Keratinocyte (primary cell): ENCODE measurements around the gene LRRFIP2. TPM values are rescaled to one million over a fixed set of nuclear protein-coding genes. Genes with fewer than 3 reads are reported as not detected.

Experiments
- DNase-seq: peaks from one replicate; pipeline ENCODE4 v3.0.0-alpha.2; 2011; ENCODE audit warnings: low read depth, missing footprints, low spot score
- FAIRE-seq: peaks from 2 replicates; lab custom pipeline; 2011; peaks lifted over from hg19 to GRCh38; lab: Jason Lieb, UNC
- H2AFZ ChIP-seq: 2 replicates; pipeline ENCODE4 v1.6.0; 2012; ENCODE audit warnings: low read length, control low read depth, inconsistent platforms; ENCODE audit not compliant: control insufficient read depth
- H3K27ac ChIP-seq: 2 replicates; pipeline ENCODE4 v1.5.1; 2011; ENCODE audit warnings: low read length; ENCODE audit not compliant: control insufficient read depth, insufficient read depth
- H3K27me3 ChIP-seq: 3 replicates; pipeline ENCODE4 v1.6.0; 2011; ENCODE audit warnings: low read length; ENCODE audit not compliant: control insufficient read depth, insufficient read depth; ENCODE audit errors: extremely low read depth
- H3K36me3 ChIP-seq, 2 experiments: 2 replicates in 1 of 2; 3 replicates in 1 of 2; pipeline ENCODE4 v1.5.1; 2011; ENCODE audit warnings: low read length in 2 of 2, mild to moderate bottlenecking in 1 of 2; ENCODE audit not compliant: control insufficient read depth in 2 of 2, insufficient read depth in 2 of 2; ENCODE audit errors: extremely low read depth in 1 of 2
- H3K4me1 ChIP-seq: 3 replicates; pipeline ENCODE4 v1.5.1; 2011; ENCODE audit warnings: low read length; ENCODE audit not compliant: control insufficient read depth, insufficient read depth; ENCODE audit errors: extremely low read depth
- H3K4me2 ChIP-seq: 3 replicates; pipeline ENCODE4 v1.6.0; 2011; ENCODE audit warnings: low read depth, low read length; ENCODE audit not compliant: control insufficient read depth, insufficient read depth; ENCODE audit errors: extremely low read depth
- H3K4me3 ChIP-seq, 3 experiments: fragments of 200-600 bp in 1 of 3; sonication (generic) in 1 of 3; 2 replicates in 2 of 3; 3 replicates in 1 of 3; pipeline ENCODE4 v1.5.1; 2011 to 2016; ENCODE audit warnings: low read length in 3 of 3, mild to moderate bottlenecking in 3 of 3, control low read depth in 2 of 3, inconsistent platforms in 1 of 3, low read depth in 1 of 3, mixed read lengths in 1 of 3, mixed run types in 1 of 3, moderate library complexity in 1 of 3; ENCODE audit not compliant: control insufficient read depth in 2 of 3, insufficient read depth in 2 of 3; ENCODE audit errors: extremely low read depth in 1 of 3
- H3K79me2 ChIP-seq: 2 replicates; pipeline ENCODE4 v1.6.0; 2012; ENCODE audit warnings: low read length; ENCODE audit not compliant: control insufficient read depth, insufficient read depth
- H3K9ac ChIP-seq: 3 replicates; pipeline ENCODE4 v1.6.0; 2011; ENCODE audit warnings: low read length; ENCODE audit not compliant: control insufficient read depth, insufficient read depth; ENCODE audit errors: extremely low read depth
- H3K9me1 ChIP-seq: 3 replicates; pipeline ENCODE4 v1.6.0; 2011; ENCODE audit warnings: low read length; ENCODE audit not compliant: control insufficient read depth, insufficient read depth; ENCODE audit errors: extremely low read depth
- H3K9me3 ChIP-seq: 2 replicates; pipeline ENCODE4 v1.5.1; 2012; ENCODE audit warnings: low read depth, low read length; ENCODE audit not compliant: control insufficient read depth
- H4K20me1 ChIP-seq: 3 replicates; pipeline ENCODE4 v1.6.0; 2011; ENCODE audit warnings: low read length; ENCODE audit not compliant: control insufficient read depth, insufficient read depth; ENCODE audit errors: extremely low read depth
- EZH2 ChIP-seq: IDR thresholded peaks from one replicate; pipeline ENCODE4 v1.6.1; 2012; ENCODE audit warnings: inconsistent platforms, mild to moderate bottlenecking, low read length, moderate library complexity
- dilution Hi-C: fragments of 300-500 bp; cut with MboI; formaldehyde crosslinking; loops from one replicate; pipeline ENCODE4 v1.7.0; 2020; ENCODE audit warnings: low sequenced_read_pairs; ENCODE audit not compliant: extremely low pct_ligation_motif_present
- polyA plus RNA-seq, 5 experiments: library from polyadenylated mRNA; depleted of rRNA in 3 of 5; stranded (reverse) in 3 of 5; stranded (forward) in 1 of 5; unstranded in 1 of 5; fragments of >200 nt; gene quantifications; 1 replicate in 1 of 5; 2 replicates in 3 of 5; 3 replicates in 1 of 5; pipeline versions ENCODE4 v1.2.1 to v1.2.3, GENCODE V29; 2011 to 2012; ENCODE audit warnings: missing spikeins in 2 of 5, low read depth in 1 of 5, low replicate concordance in 1 of 5
- TF ChIP-seq, protein P1 (sequence below), 3 experiments: IDR thresholded peaks in 1 of 3; conservative IDR thresholded peaks in 1 of 3; optimal IDR thresholded peaks in 1 of 3; 2 replicates in 2 of 3; 3 replicates in 1 of 3; pipeline versions ENCODE3 to v1.5.1; 2011; ENCODE audit warnings: low read length in 3 of 3, mild to moderate bottlenecking in 3 of 3, moderate library complexity in 2 of 3, control low read depth in 1 of 3, inconsistent platforms in 1 of 3; ENCODE audit not compliant: insufficient read depth in 2 of 3; ENCODE audit errors: extremely low read depth in 1 of 3

LRRFIP2 gene
- polyA plus RNA-seq, 1 donor (not counting 4 experiments of a cell fraction or from before 2014, with no cell fraction given) = 70.3 TPM

DNA sequence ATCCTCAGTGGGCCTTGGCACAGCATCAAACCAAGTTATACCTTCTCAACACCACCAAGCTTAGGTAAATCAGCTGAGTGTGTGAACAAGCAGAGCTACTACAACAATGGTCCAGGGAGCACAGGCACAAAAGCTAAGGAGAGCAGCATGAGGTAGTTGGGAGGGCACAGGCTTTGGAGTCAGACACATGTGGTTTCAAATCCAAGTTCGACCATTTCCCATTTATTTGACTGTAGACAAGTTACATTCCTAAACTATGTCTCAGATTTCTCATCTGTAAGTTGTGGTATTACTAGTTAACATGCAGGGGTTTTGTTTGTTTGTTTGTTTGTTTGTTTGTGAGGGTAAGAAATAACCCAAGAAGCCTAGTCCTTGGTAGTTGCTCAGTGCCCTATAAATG is 134.2 kb downstream of the LRRFIP2 start:
- H3K27ac ChIP-seq = no peak overlapping the region
- H3K4me1 ChIP-seq = no peaks in the 10 kb centered on the region
- peaks cover 5 to 20% of the 10 kb centered on the region in 2 experiments for H3K36me3 ChIP-seq
- H3K9me1 ChIP-seq = no peaks in the 10 kb centered on the region
- H3K4me3 ChIP-seq = no peak overlapping the region
- no peak overlapping the region for H3K4me2 ChIP-seq
- H3K27me3 ChIP-seq = no peaks in the 10 kb centered on the region
- DNase-seq = no peak
- no peaks in the 10 kb centered on the region for H3K79me2 ChIP-seq
- H2AFZ ChIP-seq = no peak overlapping the region
- dilution Hi-C loops = no loop called here
- no peak for FAIRE-seq
- no peak overlapping the region for H3K9ac ChIP-seq
- H3K9me3 ChIP-seq = no peaks in the 10 kb centered on the region
- peaks cover 3% of the 10 kb centered on the region for H4K20me1 ChIP-seq
- TF ChIP-seq, protein P1, sequence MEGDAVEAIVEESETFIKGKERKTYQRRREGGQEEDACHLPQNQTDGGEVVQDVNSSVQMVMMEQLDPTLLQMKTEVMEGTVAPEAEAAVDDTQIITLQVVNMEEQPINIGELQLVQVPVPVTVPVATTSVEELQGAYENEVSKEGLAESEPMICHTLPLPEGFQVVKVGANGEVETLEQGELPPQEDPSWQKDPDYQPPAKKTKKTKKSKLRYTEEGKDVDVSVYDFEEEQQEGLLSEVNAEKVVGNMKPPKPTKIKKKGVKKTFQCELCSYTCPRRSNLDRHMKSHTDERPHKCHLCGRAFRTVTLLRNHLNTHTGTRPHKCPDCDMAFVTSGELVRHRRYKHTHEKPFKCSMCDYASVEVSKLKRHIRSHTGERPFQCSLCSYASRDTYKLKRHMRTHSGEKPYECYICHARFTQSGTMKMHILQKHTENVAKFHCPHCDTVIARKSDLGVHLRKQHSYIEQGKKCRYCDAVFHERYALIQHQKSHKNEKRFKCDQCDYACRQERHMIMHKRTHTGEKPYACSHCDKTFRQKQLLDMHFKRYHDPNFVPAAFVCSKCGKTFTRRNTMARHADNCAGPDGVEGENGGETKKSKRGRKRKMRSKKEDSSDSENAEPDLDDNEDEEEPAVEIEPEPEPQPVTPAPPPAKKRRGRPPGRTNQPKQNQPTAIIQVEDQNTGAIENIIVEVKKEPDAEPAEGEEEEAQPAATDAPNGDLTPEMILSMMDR (optimal IDR thresholded peaks at IDR 0.05 in 1 of 3, IDR thresholded peaks at IDR 0.05 in 1 of 3, conservative IDR thresholded peaks at IDR 0.05 in 1 of 3; ENCODE audit: extremely low read depth in 1 of 3, insufficient read depth in 2 of 3, low read length in 3 of 3) = no peak
- TF ChIP-seq EZH2 = no peak

DNA sequence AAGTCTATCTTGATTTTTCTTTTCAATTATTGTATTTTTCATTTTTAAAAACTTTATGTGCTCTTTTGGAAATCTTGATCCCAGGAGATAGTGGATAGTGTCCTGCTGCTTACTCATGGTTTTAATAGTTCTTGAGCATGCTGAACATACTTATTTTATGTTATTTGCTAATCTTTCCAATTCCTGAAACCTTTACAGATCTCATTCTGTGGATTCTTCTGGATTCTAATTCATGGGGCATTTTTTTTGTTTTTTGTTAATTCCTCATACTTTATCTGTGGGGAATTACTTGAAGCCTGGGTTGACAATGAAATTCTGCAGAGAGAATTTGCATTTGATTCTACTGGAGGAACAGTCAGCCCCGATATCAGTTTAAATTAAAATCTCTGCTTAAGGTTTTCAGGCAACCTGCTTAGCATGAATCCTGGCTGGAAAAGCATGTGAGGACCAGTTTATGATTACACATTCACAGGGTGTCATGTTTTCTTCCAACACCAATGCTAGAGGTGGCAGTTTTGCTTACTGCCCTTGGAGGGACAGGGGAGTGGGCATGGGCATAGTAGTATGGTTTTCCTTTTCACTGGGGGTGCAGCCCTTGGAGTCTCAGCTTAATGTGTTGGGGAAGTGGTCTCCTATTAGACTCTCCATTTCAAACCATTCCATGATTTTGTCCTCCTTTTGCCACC is 135.1 kb downstream of the LRRFIP2 start:
- TF ChIP-seq, protein P1 (optimal IDR thresholded peaks at IDR 0.05 in 1 of 3, IDR thresholded peaks at IDR 0.05 in 1 of 3, conservative IDR thresholded peaks at IDR 0.05 in 1 of 3; ENCODE audit: extremely low read depth in 1 of 3, insufficient read depth in 2 of 3, low read length in 3 of 3) = no peak
- TF ChIP-seq EZH2 = no peak
- peaks cover 5 to 20% of the 10 kb centered on the region in 2 experiments for H3K36me3 ChIP-seq
- no peaks in the 10 kb centered on the region for H3K79me2 ChIP-seq
- no peaks in the 10 kb centered on the region for H3K9me3 ChIP-seq
- no peak for DNase-seq
- dilution Hi-C loops = no loop called here
- H3K27ac ChIP-seq = no peak overlapping the region
- H3K4me1 ChIP-seq = no peaks in the 10 kb centered on the region
- FAIRE-seq = no peak
- H2AFZ ChIP-seq = no peak overlapping the region
- H3K4me3 ChIP-seq = no peak overlapping the region
- peaks cover 3% of the 10 kb centered on the region for H4K20me1 ChIP-seq
- H3K9me1 ChIP-seq = no peaks in the 10 kb centered on the region
- no peak overlapping the region for H3K4me2 ChIP-seq
- H3K27me3 ChIP-seq = no peaks in the 10 kb centered on the region
- no peak overlapping the region for H3K9ac ChIP-seq
